Ascending aorta (tissue), 2 donors: ENCODE data around the gene BAAT. TPM values are rescaled to one million over a fixed set of nuclear protein-coding genes. Genes with fewer than 3 reads are reported as not detected.

Experiments used
- DNase-seq, 2 donors: peaks; one replicate each; pipeline ENCODE4 v3.0.0-alpha.2; 2019; ENCODE audit warnings: low spot score in 2 of 2
- H3K27ac ChIP-seq, 2 donors: fragments of 200-600 bp; sonication (generic); one replicate each; pipeline ENCODE4 v1.5.1; 2016 to 2017; ENCODE audit warnings: mild to moderate bottlenecking in 1 of 2
- H3K27me3 ChIP-seq: fragments of 200-600 bp; sonication (generic); one replicate; pipeline ENCODE4 v1.5.1; 2017
- H3K36me3 ChIP-seq, 2 donors: fragments of 200-600 bp; sonication (generic); one replicate each; pipeline ENCODE4 v1.5.1; 2016
- H3K4me1 ChIP-seq, 2 donors: fragments of 200-600 bp; sonication (generic); one replicate each; pipeline ENCODE4 v1.5.1; 2016 to 2017; ENCODE audit warnings: mild to moderate bottlenecking in 1 of 2
- H3K4me3 ChIP-seq, 2 donors: fragments of 200-600 bp; sonication (generic); one replicate each; pipeline ENCODE4 v1.5.1; 2016 to 2017; ENCODE audit warnings: mild to moderate bottlenecking in 1 of 2
- H3K9me3 ChIP-seq, 2 donors: fragments of 200-600 bp; sonication (generic); one replicate each; pipeline ENCODE4 v1.5.1; 2016
- CTCF ChIP-seq, 3 experiments: fragments of 200-600 bp in 2 of 3; fragments of 450-650 bp in 1 of 3; sonication (generic) in 2 of 3; IDR thresholded peaks; one replicate each; pipeline ENCODE4 v1.5.1; 2016 to 2019; ENCODE audit warnings: antibody characterized with exemption in 3 of 3, mild to moderate bottlenecking in 1 of 3, moderate library complexity in 1 of 3
- intact Hi-C: fragments of 100-400 bp; cut with DNase I; formaldehyde crosslinking; loops from one replicate; pipeline ENCODE4 v1.15.1; 2023
- total RNA-seq: library from RNA; depleted of rRNA; stranded (reverse); fragments of >200 nt; gene quantifications from one replicate; pipeline ENCODE4 v1.1.0, GENCODE V29; 2016

The BAAT gene
- total RNA-seq, 1 donor from 2014 or later, result 0.53 TPM

- TF ChIP-seq CTCF (IDR thresholded peaks at IDR 0.05), result no peak
- no peaks in the 10 kb centered on the region for H3K4me1 ChIP-seq
- H3K27me3 ChIP-seq, result no peaks in the 10 kb centered on the region
- intact Hi-C loops, result no loop called here
- no peaks in the 10 kb centered on the region for H3K9me3 ChIP-seq
- H3K4me3 ChIP-seq, result no peak overlapping the region
- H3K27ac ChIP-seq, result no peak overlapping the region
- no peak for DNase-seq
- no peaks in the 10 kb centered on the region for H3K36me3 ChIP-seq
These were observed 15.5 kb downstream of the BAAT start for GRCh38 chr9:101369286-101369685.

- no peak for TF ChIP-seq CTCF (IDR thresholded peaks at IDR 0.05)
- Histone ChIP-seq H3K9me3 (no peaks in the 10 kb centered on the region), H3K4me1 (no peaks in the 10 kb centered on the region), H3K36me3 (no peaks in the 10 kb centered on the region), H3K4me3 (no peak overlapping the region), H3K27ac (no peak overlapping the region), H3K27me3 (no peaks in the 10 kb centered on the region)
- DNase-seq, result no peak
- intact Hi-C loops, result no loop called here
These were observed 17.5 kb downstream of the BAAT start for GRCh38 chr9:101367323-101367722.

GRCh38 chr9:101366038-101366756 lies 18.6 kb downstream of the BAAT start:
- Histone ChIP-seq H3K4me3 (no peak overlapping the region), H3K4me1 (no peaks in the 10 kb centered on the region), H3K9me3 (no peaks in the 10 kb centered on the region), H3K27ac (no peak overlapping the region), H3K36me3 (no peaks in the 10 kb centered on the region), H3K27me3 (no peaks in the 10 kb centered on the region)
- intact Hi-C loops, result no loop called here
- DNase-seq, result no peak
- TF ChIP-seq CTCF (IDR thresholded peaks at IDR 0.05), result no peak

GRCh38 chr9:101365181-101365580 lies 19.6 kb downstream of the BAAT start:
- H3K4me1 ChIP-seq, result no peaks in the 10 kb centered on the region
- no peak overlapping the region for H3K4me3 ChIP-seq
- TF ChIP-seq CTCF (IDR thresholded peaks at IDR 0.05), result no peak
- intact Hi-C loops, result no loop called here
- no peak for DNase-seq
- no peaks in the 10 kb centered on the region for H3K9me3 ChIP-seq
- H3K36me3 ChIP-seq, result no peaks in the 10 kb centered on the region
- no peaks in the 10 kb centered on the region for H3K27me3 ChIP-seq
- H3K27ac ChIP-seq, result no peak overlapping the region

- intact Hi-C loops, result no loop called here
- H3K27ac ChIP-seq, result no peak overlapping the region
- no peaks in the 10 kb centered on the region for H3K9me3 ChIP-seq
- no peak for TF ChIP-seq CTCF (IDR thresholded peaks at IDR 0.05)
- DNase-seq, result no peak
- H3K27me3 ChIP-seq, result no peaks in the 10 kb centered on the region
- H3K36me3 ChIP-seq, result no peaks in the 10 kb centered on the region
- H3K4me1 ChIP-seq, result no peaks in the 10 kb centered on the region
- H3K4me3 ChIP-seq, result no peak overlapping the region
These were observed 22.4 kb downstream of the BAAT start for GRCh38 chr9:101362450-101362849.

GRCh38 chr9:101360647-101361046 lies 24.2 kb downstream of the BAAT start:
- Histone ChIP-seq H3K27me3 (no peaks in the 10 kb centered on the region), H3K4me3 (no peak overlapping the region), H3K9me3 (no peaks in the 10 kb centered on the region), H3K36me3 (no peaks in the 10 kb centered on the region), H3K4me1 (no peaks in the 10 kb centered on the region), H3K27ac (no peak overlapping the region)
- no peak for TF ChIP-seq CTCF (IDR thresholded peaks at IDR 0.05)
- intact Hi-C loops, result no loop called here
- no peak for DNase-seq
